OCI-LY7 (cell line): ENCODE measurements around the gene RRP1B. TPM values are rescaled to one million over a fixed set of nuclear protein-coding genes. Genes with fewer than 3 reads are reported as not detected.

ENCODE experiments used
- BruUV-seq: library from RNA; stranded (reverse); fragments of 400-500 nt; replicated peaks from 2 replicates; lab custom pipeline; 2021; lab: Mats Ljungman, UMichigan
- CTCF ChIA-PET: fragments of 300-600 bp; sonication (Branson Sonifier 250); formaldehyde crosslinking; loops from one replicate; lab custom pipeline; 2022; ENCODE audit warnings: antibody characterized with exemption; ENCODE audit not compliant: unreplicated experiment; lab: Charles Lee
- POLR2A ChIA-PET: fragments of 300-600 bp; sonication (Branson Sonifier 250); formaldehyde crosslinking; loops from one replicate; lab custom pipeline; 2022; ENCODE audit warnings: antibody characterized with exemption; lab: Charles Lee
- DNase-seq: peaks from one replicate; pipeline ENCODE4 v3.0.0-alpha.2; 2015; ENCODE audit warnings: low spot score
- H2AFZ ChIP-seq: fragments of 200-600 bp; sonication (generic), shearing (Covaris generic); 2 replicates; pipeline ENCODE4 v1.6.1; 2014; ENCODE audit warnings: mild to moderate bottlenecking, antibody characterized with exemption, low read length, moderate library complexity
- H3K27ac ChIP-seq: fragments of 200-600 bp; sonication (generic); 2 replicates; pipeline ENCODE4 v1.5.1; 2014; ENCODE audit warnings: mixed run types, low read depth, mild to moderate bottlenecking, moderate library complexity, low read length, inconsistent platforms; ENCODE audit not compliant: poor library complexity, severe bottlenecking
- H3K36me3 ChIP-seq: fragments of 200-600 bp; sonication (generic); 2 replicates; pipeline ENCODE4 v1.6.1; 2014; ENCODE audit warnings: mild to moderate bottlenecking, antibody characterized with exemption, low read length, moderate library complexity, mixed read lengths; ENCODE audit not compliant: insufficient read depth
- H3K4me1 ChIP-seq: fragments of 200-600 bp; sonication (generic); 2 replicates; pipeline ENCODE4 v1.5.1; 2014; ENCODE audit warnings: mild to moderate bottlenecking, low read length; ENCODE audit not compliant: insufficient read depth, poor library complexity, severe bottlenecking
- H3K4me2 ChIP-seq: fragments of 200-600 bp; sonication (generic); 2 replicates; pipeline ENCODE4 v1.6.1; 2014; ENCODE audit warnings: mild to moderate bottlenecking, low read length
- H3K4me3 ChIP-seq: fragments of 200-600 bp; sonication (generic); 2 replicates; pipeline ENCODE4 v1.5.1; 2014; ENCODE audit warnings: mild to moderate bottlenecking, low read depth, low read length; ENCODE audit not compliant: poor library complexity, severe bottlenecking
- H3K79me2 ChIP-seq: fragments of 200-600 bp; sonication (generic); 2 replicates; pipeline ENCODE4 v1.6.1; 2016; ENCODE audit warnings: low read depth, mild to moderate bottlenecking, low read length, moderate library complexity, mixed read lengths; ENCODE audit not compliant: insufficient read depth
- H3K9me2 ChIP-seq: fragments of 200-600 bp; sonication (generic); 2 replicates; pipeline ENCODE4 v1.6.1; 2016; ENCODE audit warnings: mild to moderate bottlenecking, low read length, mixed read lengths; ENCODE audit not compliant: insufficient read depth
- H3K9me3 ChIP-seq: fragments of 200-600 bp; sonication (generic); 2 replicates; pipeline ENCODE4 v1.6.1; 2014; ENCODE audit warnings: mild to moderate bottlenecking, mixed run types, low read length, mixed read lengths
- H4K20me1 ChIP-seq: fragments of 200-600 bp; sonication (generic); 2 replicates; pipeline ENCODE4 v1.6.1; 2014; ENCODE audit warnings: mild to moderate bottlenecking, antibody characterized with exemption, low read length, moderate library complexity, mixed read lengths; ENCODE audit not compliant: insufficient read depth
- EZH2phosphoT487 ChIP-seq: fragments of 200-600 bp; sonication (generic); IDR thresholded peaks from 2 replicates; pipeline ENCODE4 v1.6.1; 2018; ENCODE audit warnings: low read depth, borderline replicate concordance, mild to moderate bottlenecking, mixed run types, antibody characterized with exemption, low read length, moderate library complexity, mixed read lengths
- intact Hi-C: fragments of 100-400 bp; cut with micrococcal nuclease; formaldehyde crosslinking; loops from one replicate; pipeline ENCODE4 v1.10.0; 2022; ENCODE audit not compliant: unreplicated experiment
- total RNA-seq, 2 experiments: library from RNA; depleted of rRNA in 1 of 2; stranded (reverse); fragments of >200 nt in 1 of 2; shearing (Covaris generic) in 1 of 2; gene quantifications; 2 replicates each; pipeline ENCODE4 v1.2.3, GENCODE V29; 2014 to 2022
- TF ChIP-seq, protein P1 (sequence below): fragments of 200-600 bp; sonication (generic); conservative IDR thresholded peaks from 2 replicates; pipeline ENCODE4 v1.5.1; 2014; ENCODE audit warnings: mild to moderate bottlenecking, antibody characterized with exemption, low read length, moderate library complexity, mixed read lengths

The RRP1B gene
- total RNA-seq, 2 experiments from 2014 or later, result 58.6 to 74.5 TPM

DNA sequence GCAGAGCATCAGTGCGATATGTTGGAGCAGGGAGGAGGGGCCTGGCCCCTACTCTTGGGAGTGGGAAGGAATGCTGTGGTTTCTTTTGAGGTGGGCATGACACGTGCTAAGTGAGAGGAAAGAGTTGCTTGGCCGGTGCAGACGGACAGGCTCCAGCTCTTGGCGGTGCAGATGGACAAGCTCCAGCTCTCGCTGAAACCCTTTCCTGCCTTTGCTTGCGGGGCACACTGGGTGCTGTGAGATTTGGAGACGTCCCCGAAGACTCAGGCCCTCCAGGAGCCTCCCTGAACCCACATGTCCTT, 75.5 kb downstream of the RRP1B start:
- Histone ChIP-seq H3K79me2 (no peaks in the 10 kb centered on the region), H2AFZ (no peak overlapping the region), H3K9me2 (no peaks in the 10 kb centered on the region), H4K20me1 (peaks cover 3% of the 10 kb centered on the region; the same call in 1 of the 2 replicates), H3K9me3 (no peaks in the 10 kb centered on the region), H3K4me2 (no peak overlapping the region), H3K27ac (no peak overlapping the region), H3K36me3 (0 out of 2 replicates have a peak, but pooled peaks cover 3% of the 10 kb centered on the region), H3K4me3 (no peak overlapping the region), H3K4me1 (no peaks in the 10 kb centered on the region)
- POLR2A ChIA-PET, result no interaction called here
- DNase-seq, result no peak
- CTCF ChIA-PET, result no interaction called here
- intact Hi-C loops, result no loop called here
- no peak for TF ChIP-seq EZH2phosphoT487
- TF ChIP-seq, protein P1, sequence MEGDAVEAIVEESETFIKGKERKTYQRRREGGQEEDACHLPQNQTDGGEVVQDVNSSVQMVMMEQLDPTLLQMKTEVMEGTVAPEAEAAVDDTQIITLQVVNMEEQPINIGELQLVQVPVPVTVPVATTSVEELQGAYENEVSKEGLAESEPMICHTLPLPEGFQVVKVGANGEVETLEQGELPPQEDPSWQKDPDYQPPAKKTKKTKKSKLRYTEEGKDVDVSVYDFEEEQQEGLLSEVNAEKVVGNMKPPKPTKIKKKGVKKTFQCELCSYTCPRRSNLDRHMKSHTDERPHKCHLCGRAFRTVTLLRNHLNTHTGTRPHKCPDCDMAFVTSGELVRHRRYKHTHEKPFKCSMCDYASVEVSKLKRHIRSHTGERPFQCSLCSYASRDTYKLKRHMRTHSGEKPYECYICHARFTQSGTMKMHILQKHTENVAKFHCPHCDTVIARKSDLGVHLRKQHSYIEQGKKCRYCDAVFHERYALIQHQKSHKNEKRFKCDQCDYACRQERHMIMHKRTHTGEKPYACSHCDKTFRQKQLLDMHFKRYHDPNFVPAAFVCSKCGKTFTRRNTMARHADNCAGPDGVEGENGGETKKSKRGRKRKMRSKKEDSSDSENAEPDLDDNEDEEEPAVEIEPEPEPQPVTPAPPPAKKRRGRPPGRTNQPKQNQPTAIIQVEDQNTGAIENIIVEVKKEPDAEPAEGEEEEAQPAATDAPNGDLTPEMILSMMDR, result no peak
- no TSS peak for BruUV-seq

DNA sequence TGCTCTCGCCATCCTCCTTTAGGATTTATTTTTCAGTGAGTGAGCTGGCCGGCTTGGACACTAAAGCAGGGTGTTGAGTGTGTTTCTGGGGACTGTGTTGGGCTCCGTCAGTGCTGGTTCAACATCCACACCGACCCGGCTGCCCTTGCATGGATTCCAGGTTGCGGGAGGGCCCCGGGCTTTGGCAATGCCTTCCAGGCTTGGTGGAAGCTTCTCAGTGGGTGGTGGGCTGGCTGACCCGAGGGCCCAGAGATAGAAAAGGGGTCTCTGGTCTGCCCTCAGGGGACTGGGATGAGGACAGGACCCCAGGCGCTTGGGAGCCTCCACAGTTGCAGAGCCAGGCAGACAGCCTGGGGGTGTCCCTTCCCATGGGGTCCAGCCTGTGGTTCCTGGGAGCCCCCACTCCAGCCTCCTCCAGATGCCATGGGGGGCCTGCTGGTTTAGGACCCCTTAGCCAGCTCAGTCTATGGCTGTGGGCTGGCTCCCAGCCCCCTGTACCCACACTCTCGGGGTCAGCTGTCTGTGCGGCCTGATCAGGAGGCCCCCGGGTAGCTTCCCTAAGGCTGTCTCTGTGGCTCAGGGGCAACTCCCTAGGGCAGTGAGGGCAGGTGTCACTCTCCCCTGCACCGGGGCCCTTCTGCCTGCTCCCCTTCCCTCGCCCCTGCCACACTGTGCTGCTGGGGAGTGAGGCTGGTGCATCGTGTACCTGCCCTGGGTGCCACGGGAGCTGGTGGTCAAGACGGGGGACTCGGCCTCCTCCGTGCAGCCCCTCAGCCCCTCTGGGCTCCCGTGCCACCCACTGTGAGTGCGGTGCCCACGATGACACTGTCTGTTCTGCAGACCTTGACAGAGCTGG, 76.1 kb downstream of the RRP1B start:
- H3K9me3 ChIP-seq, result no peaks in the 10 kb centered on the region
- H3K27ac ChIP-seq, result no peak overlapping the region
- CTCF ChIA-PET, result no interaction called here
- peaks cover 3% of the 10 kb centered on the region; the same call in 1 of the 2 replicates for H4K20me1 ChIP-seq
- no peaks in the 10 kb centered on the region for H3K9me2 ChIP-seq
- no TSS peak for BruUV-seq
- no peak overlapping the region for H3K4me3 ChIP-seq
- TF ChIP-seq, protein P1, result no peak
- TF ChIP-seq EZH2phosphoT487, result no peak
- H3K4me2 ChIP-seq, result no peak overlapping the region
- no peak overlapping the region for H2AFZ ChIP-seq
- POLR2A ChIA-PET, result no interaction called here
- H3K79me2 ChIP-seq, result no peaks in the 10 kb centered on the region
- no peak for DNase-seq
- intact Hi-C loops, result no loop called here
- 0 out of 2 replicates have a peak, but pooled peaks cover 3% of the 10 kb centered on the region for H3K36me3 ChIP-seq
- no peaks in the 10 kb centered on the region for H3K4me1 ChIP-seq
